K562 (cell line): ENCODE data around the gene C1QTNF5. TPM values are rescaled to one million over a fixed set of nuclear protein-coding genes. Genes with fewer than 3 reads are reported as not detected.

Experiments used
- ASH1L ChIP-seq: fragments of 450-650 bp; IDR thresholded peaks from 2 replicates; pipeline ENCODE4 v1.6.1; 2018; ENCODE audit warnings: borderline replicate concordance, mild to moderate bottlenecking, low read depth; ENCODE audit not compliant: partially characterized antibody
- HEY1 ChIP-seq: fragments of 250-450 bp; sonication (Bioruptor Pico); IDR thresholded peaks from 2 replicates; pipeline ENCODE4 v1.5.0; 2020; ENCODE audit warnings: mild to moderate bottlenecking, moderate library complexity, borderline replicate concordance
- HIVEP1 ChIP-seq: fragments of 250-450 bp; sonication (Bioruptor Pico); IDR thresholded peaks from 2 replicates; pipeline ENCODE4 v1.4.0; 2020; ENCODE audit warnings: mild to moderate bottlenecking
- KHSRP ChIP-seq: fragments of 450-650 bp; IDR thresholded peaks from 2 replicates; pipeline ENCODE4 v1.6.1; 2017
- MBD2 ChIP-seq: sonication (generic); IDR thresholded peaks from 2 replicates; pipeline ENCODE4 v1.6.1; 2016; ENCODE audit warnings: low read depth, borderline replicate concordance
- PHF8 ChIP-seq: fragments of 200-600 bp; sonication (generic); IDR thresholded peaks from 2 replicates; pipeline ENCODE4 v1.6.1; 2012; ENCODE audit warnings: mixed run types, mild to moderate bottlenecking, inconsistent platforms, low read length, moderate library complexity, borderline replicate concordance
- POLR2A ChIP-seq: fragments of 450-650 bp; conservative IDR thresholded peaks from 2 replicates; pipeline ENCODE4 v1.6.1; 2016
- POLR2B ChIP-seq: fragments of 450-650 bp; IDR thresholded peaks from 2 replicates; pipeline ENCODE4 v1.6.1; 2018; ENCODE audit warnings: low read depth; ENCODE audit not compliant: partially characterized antibody
- SAP30 ChIP-seq: fragments of 200-600 bp; sonication (generic); IDR thresholded peaks from 2 replicates; pipeline ENCODE4 v1.6.1; 2012; ENCODE audit warnings: borderline replicate concordance, low read depth, mild to moderate bottlenecking, moderate library complexity, low read length, control low read depth, inconsistent platforms; ENCODE audit not compliant: insufficient read depth, poor library complexity, severe bottlenecking
- STAG1 ChIP-seq: sonication (generic); formaldehyde crosslinking; IDR thresholded peaks from 2 replicates; pipeline ENCODE4 v1.5.0; 2020; ENCODE audit warnings: missing genetic modification reagents, borderline replicate concordance
- U2AF2 ChIP-seq: fragments of 200-400 bp; formaldehyde crosslinking; optimal IDR thresholded peaks from 2 replicates; pipeline ENCODE3; 2017; ENCODE audit warnings: low read depth, mild to moderate bottlenecking, low read length
- ZNF561 ChIP-seq: fragments of 450-650 bp; formaldehyde crosslinking; conservative IDR thresholded peaks from 2 replicates; pipeline ENCODE4 v1.4.0; 2020; ENCODE audit warnings: mild to moderate bottlenecking, moderate library complexity
- polyA plus RNA-seq, 8 experiments: library from polyadenylated mRNA; depleted of rRNA in 4 of 8; stranded (reverse) in 5 of 8; unstranded in 3 of 8; fragments of >200 nt; fragmentation: Nextera tagmentation in 2 of 8; fragmentation: Illumina TruSeq in 1 of 8; extraction: Ambion mirVana in 2 of 8; extraction: Trizol in 1 of 8; gene quantifications; 2 replicates each; pipeline versions ENCODE4 v1.2.1 to v1.2.3, GENCODE V29; 2011 to 2014; ENCODE audit warnings: inconsistent platforms in 1 of 8, missing spikeins in 1 of 8
- total RNA-seq, 7 experiments: library from RNA; depleted of rRNA in 6 of 7; stranded (reverse); fragments of >200 nt in 6 of 7; fragmentation: Illumina TruSeq in 2 of 7; extraction: Trizol in 2 of 7; gene quantifications; 2 replicates each; pipeline versions ENCODE4 v1.2.1 to v1.2.3, GENCODE V29; 2011 to 2021; ENCODE audit warnings: low replicate concordance in 1 of 7
- TF ChIP-seq, protein P1 (sequence below): fragments of 450-650 bp; IDR thresholded peaks from 2 replicates; pipeline ENCODE4 v1.6.1; 2016
- TF ChIP-seq, protein P2 (sequence below): fragments of 450-650 bp; IDR thresholded peaks from 2 replicates; pipeline ENCODE4 v1.6.1; 2016; ENCODE audit warnings: borderline replicate concordance
- TF ChIP-seq, protein P3 (sequence below): fragments of 450-650 bp; IDR thresholded peaks from 2 replicates; pipeline ENCODE4 v1.6.1; 2017; ENCODE audit warnings: mild to moderate bottlenecking, moderate library complexity
- TF ChIP-seq, protein P4 (sequence below): sonication (generic); formaldehyde crosslinking; IDR thresholded peaks from 2 replicates; pipeline ENCODE4 v1.8.0; 2023; ENCODE audit warnings: missing genetic modification reagents, mild to moderate bottlenecking, borderline replicate concordance
- TF ChIP-seq, protein P5 (sequence below): sonication (generic); formaldehyde crosslinking; IDR thresholded peaks from 2 replicates; pipeline ENCODE4 v1.9.0; 2022; ENCODE audit warnings: mild to moderate bottlenecking, missing genetic modification reagents

The C1QTNF5 gene
- total and polyA plus RNA-seq, 9 of the 15 experiments (the other 6 are each of a cell fraction or from before 2014, with no cell fraction given), result 0.07 to 0.76 (median 0.24) TPM; not detected in 1

DNA sequence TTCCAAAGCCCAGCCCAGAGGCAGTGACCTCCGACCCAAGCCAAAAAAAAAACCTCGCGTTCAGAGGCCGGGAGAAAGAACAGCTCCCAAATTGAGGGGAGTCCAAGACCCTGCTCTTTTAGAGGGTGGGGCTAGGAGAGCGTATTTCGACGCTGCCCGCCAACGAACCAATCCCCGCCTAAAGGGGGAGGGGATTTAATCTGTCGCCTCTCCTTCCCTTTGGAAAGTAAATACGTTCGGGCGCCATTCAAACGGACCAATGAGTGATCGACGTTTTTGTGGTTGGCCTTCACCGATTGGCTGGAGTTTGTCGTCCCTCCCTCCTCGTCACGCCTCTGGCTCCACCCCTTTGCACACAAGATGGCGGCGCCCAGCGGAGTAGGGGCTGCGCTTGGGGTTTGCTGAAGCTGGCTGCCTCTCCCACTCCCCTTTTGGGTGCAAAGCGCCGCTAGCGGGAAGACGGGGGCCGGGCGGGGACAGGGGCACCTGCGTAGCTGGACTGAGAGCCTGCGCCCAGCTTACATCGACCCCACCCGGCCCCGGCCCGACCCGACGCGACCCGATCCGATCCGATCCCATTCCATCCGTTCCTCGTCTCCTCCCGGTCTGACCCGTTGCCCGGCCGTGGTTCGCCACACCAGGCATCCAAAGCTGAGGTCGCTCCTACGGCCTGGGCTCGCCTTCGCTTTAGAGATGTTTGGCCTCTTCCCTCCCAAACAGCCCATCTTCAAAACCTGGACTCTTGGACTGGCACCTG lies 6.3 kb downstream of the C1QTNF5 start, which contains the start of gene RNF26 (continued):
- TF ChIP-seq, protein P1, sequence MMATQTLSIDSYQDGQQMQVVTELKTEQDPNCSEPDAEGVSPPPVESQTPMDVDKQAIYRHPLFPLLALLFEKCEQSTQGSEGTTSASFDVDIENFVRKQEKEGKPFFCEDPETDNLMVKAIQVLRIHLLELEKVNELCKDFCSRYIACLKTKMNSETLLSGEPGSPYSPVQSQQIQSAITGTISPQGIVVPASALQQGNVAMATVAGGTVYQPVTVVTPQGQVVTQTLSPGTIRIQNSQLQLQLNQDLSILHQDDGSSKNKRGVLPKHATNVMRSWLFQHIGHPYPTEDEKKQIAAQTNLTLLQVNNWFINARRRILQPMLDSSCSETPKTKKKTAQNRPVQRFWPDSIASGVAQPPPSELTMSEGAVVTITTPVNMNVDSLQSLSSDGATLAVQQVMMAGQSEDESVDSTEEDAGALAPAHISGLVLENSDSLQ, result peak; percentile 81
- TF ChIP-seq SAP30 (peak; percentile 87), HEY1 (CRISPR knock-in tag) (no peak), MBD2 (peak; percentile 94), ASH1L (peak; percentile 90), KHSRP (no peak), ZNF561 (CRISPR knock-in tag) (no peak), POLR2B (peak; percentile 72), U2AF2 (no peak), POLR2A (peak; percentile 87), PHF8 (peak; percentile 75; the same call in 1 of the 2 replicates), HIVEP1 (no peak), STAG1 (CRISPR knock-in tag) (peak; percentile 44)
- TF ChIP-seq, protein P2, sequence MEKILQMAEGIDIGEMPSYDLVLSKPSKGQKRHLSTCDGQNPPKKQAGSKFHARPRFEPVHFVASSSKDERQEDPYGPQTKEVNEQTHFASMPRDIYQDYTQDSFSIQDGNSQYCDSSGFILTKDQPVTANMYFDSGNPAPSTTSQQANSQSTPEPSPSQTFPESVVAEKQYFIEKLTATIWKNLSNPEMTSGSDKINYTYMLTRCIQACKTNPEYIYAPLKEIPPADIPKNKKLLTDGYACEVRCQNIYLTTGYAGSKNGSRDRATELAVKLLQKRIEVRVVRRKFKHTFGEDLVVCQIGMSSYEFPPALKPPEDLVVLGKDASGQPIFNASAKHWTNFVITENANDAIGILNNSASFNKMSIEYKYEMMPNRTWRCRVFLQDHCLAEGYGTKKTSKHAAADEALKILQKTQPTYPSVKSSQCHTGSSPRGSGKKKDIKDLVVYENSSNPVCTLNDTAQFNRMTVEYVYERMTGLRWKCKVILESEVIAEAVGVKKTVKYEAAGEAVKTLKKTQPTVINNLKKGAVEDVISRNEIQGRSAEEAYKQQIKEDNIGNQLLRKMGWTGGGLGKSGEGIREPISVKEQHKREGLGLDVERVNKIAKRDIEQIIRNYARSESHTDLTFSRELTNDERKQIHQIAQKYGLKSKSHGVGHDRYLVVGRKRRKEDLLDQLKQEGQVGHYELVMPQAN, result peak; percentile 77
- TF ChIP-seq, protein P3, sequence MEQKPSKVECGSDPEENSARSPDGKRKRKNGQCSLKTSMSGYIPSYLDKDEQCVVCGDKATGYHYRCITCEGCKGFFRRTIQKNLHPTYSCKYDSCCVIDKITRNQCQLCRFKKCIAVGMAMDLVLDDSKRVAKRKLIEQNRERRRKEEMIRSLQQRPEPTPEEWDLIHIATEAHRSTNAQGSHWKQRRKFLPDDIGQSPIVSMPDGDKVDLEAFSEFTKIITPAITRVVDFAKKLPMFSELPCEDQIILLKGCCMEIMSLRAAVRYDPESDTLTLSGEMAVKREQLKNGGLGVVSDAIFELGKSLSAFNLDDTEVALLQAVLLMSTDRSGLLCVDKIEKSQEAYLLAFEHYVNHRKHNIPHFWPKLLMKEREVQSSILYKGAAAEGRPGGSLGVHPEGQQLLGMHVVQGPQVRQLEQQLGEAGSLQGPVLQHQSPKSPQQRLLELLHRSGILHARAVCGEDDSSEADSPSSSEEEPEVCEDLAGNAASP, result no peak
- TF ChIP-seq, protein P4, sequence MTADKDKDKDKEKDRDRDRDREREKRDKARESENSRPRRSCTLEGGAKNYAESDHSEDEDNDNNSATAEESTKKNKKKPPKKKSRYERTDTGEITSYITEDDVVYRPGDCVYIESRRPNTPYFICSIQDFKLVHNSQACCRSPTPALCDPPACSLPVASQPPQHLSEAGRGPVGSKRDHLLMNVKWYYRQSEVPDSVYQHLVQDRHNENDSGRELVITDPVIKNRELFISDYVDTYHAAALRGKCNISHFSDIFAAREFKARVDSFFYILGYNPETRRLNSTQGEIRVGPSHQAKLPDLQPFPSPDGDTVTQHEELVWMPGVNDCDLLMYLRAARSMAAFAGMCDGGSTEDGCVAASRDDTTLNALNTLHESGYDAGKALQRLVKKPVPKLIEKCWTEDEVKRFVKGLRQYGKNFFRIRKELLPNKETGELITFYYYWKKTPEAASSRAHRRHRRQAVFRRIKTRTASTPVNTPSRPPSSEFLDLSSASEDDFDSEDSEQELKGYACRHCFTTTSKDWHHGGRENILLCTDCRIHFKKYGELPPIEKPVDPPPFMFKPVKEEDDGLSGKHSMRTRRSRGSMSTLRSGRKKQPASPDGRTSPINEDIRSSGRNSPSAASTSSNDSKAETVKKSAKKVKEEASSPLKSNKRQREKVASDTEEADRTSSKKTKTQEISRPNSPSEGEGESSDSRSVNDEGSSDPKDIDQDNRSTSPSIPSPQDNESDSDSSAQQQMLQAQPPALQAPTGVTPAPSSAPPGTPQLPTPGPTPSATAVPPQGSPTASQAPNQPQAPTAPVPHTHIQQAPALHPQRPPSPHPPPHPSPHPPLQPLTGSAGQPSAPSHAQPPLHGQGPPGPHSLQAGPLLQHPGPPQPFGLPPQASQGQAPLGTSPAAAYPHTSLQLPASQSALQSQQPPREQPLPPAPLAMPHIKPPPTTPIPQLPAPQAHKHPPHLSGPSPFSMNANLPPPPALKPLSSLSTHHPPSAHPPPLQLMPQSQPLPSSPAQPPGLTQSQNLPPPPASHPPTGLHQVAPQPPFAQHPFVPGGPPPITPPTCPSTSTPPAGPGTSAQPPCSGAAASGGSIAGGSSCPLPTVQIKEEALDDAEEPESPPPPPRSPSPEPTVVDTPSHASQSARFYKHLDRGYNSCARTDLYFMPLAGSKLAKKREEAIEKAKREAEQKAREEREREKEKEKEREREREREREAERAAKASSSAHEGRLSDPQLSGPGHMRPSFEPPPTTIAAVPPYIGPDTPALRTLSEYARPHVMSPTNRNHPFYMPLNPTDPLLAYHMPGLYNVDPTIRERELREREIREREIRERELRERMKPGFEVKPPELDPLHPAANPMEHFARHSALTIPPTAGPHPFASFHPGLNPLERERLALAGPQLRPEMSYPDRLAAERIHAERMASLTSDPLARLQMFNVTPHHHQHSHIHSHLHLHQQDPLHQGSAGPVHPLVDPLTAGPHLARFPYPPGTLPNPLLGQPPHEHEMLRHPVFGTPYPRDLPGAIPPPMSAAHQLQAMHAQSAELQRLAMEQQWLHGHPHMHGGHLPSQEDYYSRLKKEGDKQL, result no peak; the same call in 1 of the 2 replicates
- TF ChIP-seq, protein P5, sequence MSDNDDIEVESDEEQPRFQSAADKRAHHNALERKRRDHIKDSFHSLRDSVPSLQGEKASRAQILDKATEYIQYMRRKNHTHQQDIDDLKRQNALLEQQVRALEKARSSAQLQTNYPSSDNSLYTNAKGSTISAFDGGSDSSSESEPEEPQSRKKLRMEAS (CRISPR knock-in tag), result 0 out of 2 replicates have a peak, but pooled peaks have one; percentile 28
